Neural cell (in vitro differentiated cells): ENCODE measurements around the gene TIGD3. TPM values are rescaled to one million over a fixed set of nuclear protein-coding genes. Genes with fewer than 3 reads are reported as not detected.

ENCODE experiments used
- H2AFZ ChIP-seq: fragments of 200-600, 300-800 bp; sonication (generic), shearing (Covaris generic); 2 replicates; pipeline ENCODE4 v1.6.0; 2014; ENCODE audit warnings: low read depth, mild to moderate bottlenecking, antibody characterized with exemption, low read length, moderate library complexity
- H3F3A ChIP-seq: fragments of 200-600 bp; shearing (Covaris generic); 2 replicates; pipeline ENCODE4 v1.6.1; 2016; ENCODE audit warnings: mild to moderate bottlenecking, moderate library complexity, mixed read lengths, antibody characterized with exemption, low read length; ENCODE audit not compliant: insufficient read depth, poor library complexity, severe bottlenecking
- H3K27ac ChIP-seq: fragments of 200-600, 300-800 bp; sonication (generic), shearing (Covaris generic); 2 replicates; pipeline ENCODE4 v1.5.1; 2014; ENCODE audit warnings: mild to moderate bottlenecking, low read length, moderate library complexity
- H3K27me3 ChIP-seq: fragments of 300-800, 200-600 bp; sonication (generic), shearing (Covaris generic); 2 replicates; pipeline ENCODE4 v1.6.0; 2014; ENCODE audit warnings: mild to moderate bottlenecking, low read depth, low read length, moderate library complexity; ENCODE audit not compliant: insufficient read depth
- H3K36me3 ChIP-seq: fragments of 300-800, 200-600 bp; sonication (generic), shearing (Covaris generic); 2 replicates; pipeline ENCODE4 v1.5.1; 2014; ENCODE audit warnings: mild to moderate bottlenecking, antibody characterized with exemption, low read length, moderate library complexity; ENCODE audit not compliant: insufficient read depth
- H3K4me2 ChIP-seq: fragments of 300-800, 200-600 bp; sonication (generic), shearing (Covaris generic); 2 replicates; pipeline ENCODE4 v1.6.0; 2014; ENCODE audit warnings: mild to moderate bottlenecking, low read length
- H3K4me3 ChIP-seq: fragments of 300-800, 200-600 bp; sonication (generic), shearing (Covaris generic); 2 replicates; pipeline ENCODE4 v1.5.1; 2014; ENCODE audit warnings: mild to moderate bottlenecking, low read length, moderate library complexity
- H3K79me2 ChIP-seq: fragments of 200-600 bp; shearing (Covaris generic); replicated peaks from 2 replicates; pipeline ENCODE4 v1.6.0; 2014; ENCODE audit warnings: mild to moderate bottlenecking, low read length, moderate library complexity; ENCODE audit not compliant: insufficient read depth
- H3K9ac ChIP-seq: fragments of 300-800, 200-600 bp; sonication (generic), shearing (Covaris generic); 2 replicates; pipeline ENCODE4 v1.6.1; 2016; ENCODE audit warnings: mild to moderate bottlenecking, low read length, mixed read lengths
- H3K9me2 ChIP-seq: fragments of 200-600 bp; shearing (Covaris generic); 2 replicates; pipeline ENCODE4 v1.6.1; 2016; ENCODE audit warnings: mild to moderate bottlenecking, low read length, mixed read lengths; ENCODE audit not compliant: insufficient read depth
- H3K9me3 ChIP-seq: fragments of 200-600, 300-800 bp; sonication (generic), shearing (Covaris generic); 2 replicates; pipeline ENCODE4 v1.6.1; 2016; ENCODE audit warnings: mild to moderate bottlenecking, mixed run types, low read length, moderate library complexity, mixed read lengths
- H4K20me1 ChIP-seq: fragments of 200-600 bp; shearing (Covaris generic); 2 replicates; pipeline ENCODE4 v1.6.1; 2016; ENCODE audit warnings: mild to moderate bottlenecking, mixed run types; ENCODE audit not compliant: insufficient read depth
- EP300 ChIP-seq: fragments of 450-650 bp; conservative IDR thresholded peaks from 2 replicates; pipeline ENCODE4 v1.6.1; 2014; ENCODE audit warnings: antibody characterized with exemption, mild to moderate bottlenecking, moderate library complexity; ENCODE audit not compliant: poor library complexity, severe bottlenecking
- EZH2 ChIP-seq: fragments of 200-600, 300-800 bp; shearing (Covaris generic), sonication (generic); IDR thresholded peaks from 2 replicates; pipeline ENCODE4 v1.6.1; 2014; ENCODE audit warnings: antibody characterized with exemption, low read length, borderline replicate concordance, mild to moderate bottlenecking; ENCODE audit not compliant: insufficient read depth, poor library complexity, severe bottlenecking
- MXI1 ChIP-seq: fragments of 450-650 bp; conservative IDR thresholded peaks from 2 replicates; pipeline ENCODE4 v1.6.1; 2014; ENCODE audit warnings: antibody characterized with exemption, mild to moderate bottlenecking; ENCODE audit not compliant: poor library complexity, severe bottlenecking
- POLR2AphosphoS5 ChIP-seq: IDR thresholded peaks from 2 replicates; pipeline ENCODE4 v1.6.1; 2012
- RAD21 ChIP-seq: fragments of 450-650 bp; conservative IDR thresholded peaks from 2 replicates; pipeline ENCODE4 v1.6.1; 2014; ENCODE audit warnings: antibody characterized with exemption, mild to moderate bottlenecking, moderate library complexity
- SMC3 ChIP-seq: fragments of 450-650 bp; conservative IDR thresholded peaks from 2 replicates; pipeline ENCODE4 v1.6.1; 2014; ENCODE audit warnings: antibody characterized with exemption, mild to moderate bottlenecking, moderate library complexity; ENCODE audit not compliant: poor library complexity
- TAF1 ChIP-seq: IDR thresholded peaks from 2 replicates; pipeline ENCODE4 v1.6.1; 2012; ENCODE audit warnings: low read depth
- polyA plus RNA-seq: library from polyadenylated mRNA; depleted of rRNA; stranded (reverse); fragments of >200 nt; gene quantifications from 2 replicates; pipeline ENCODE4 v1.2.3, GENCODE V29; 2014
- TF ChIP-seq, protein P1 (sequence below): IDR thresholded peaks from 2 replicates; pipeline ENCODE4 v1.6.1; 2012; ENCODE audit warnings: borderline replicate concordance
- TF ChIP-seq, protein P2 (sequence below): fragments of 450-650 bp; IDR thresholded peaks from 2 replicates; pipeline ENCODE4 v1.5.1; 2014; ENCODE audit warnings: antibody characterized with exemption, mild to moderate bottlenecking, moderate library complexity; ENCODE audit not compliant: poor library complexity, severe bottlenecking

The TIGD3 gene
- polyA plus RNA-seq, 1 donor from 2014 or later: 16.1 TPM

DNA sequence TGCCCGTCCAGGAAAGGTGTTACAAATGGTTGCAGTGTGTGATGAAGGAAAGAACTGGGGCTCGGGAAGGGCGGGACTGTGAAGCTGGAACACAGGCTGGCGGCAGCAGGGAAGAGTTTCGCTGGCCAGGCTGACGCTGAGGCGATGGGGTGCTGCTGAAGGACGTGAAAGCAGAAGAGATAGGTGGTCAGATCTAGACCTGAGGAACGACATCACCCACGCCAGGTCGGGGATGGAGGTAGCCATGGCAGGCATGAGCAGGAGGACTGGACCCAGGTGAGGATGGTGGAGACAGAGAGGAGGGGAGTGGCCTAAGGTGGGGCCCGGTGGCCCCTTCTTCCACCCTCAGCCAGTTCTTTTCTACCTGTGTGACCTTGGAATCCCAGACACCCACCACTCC is 30.7 kb upstream of the TIGD3 start:
- no peaks in the 10 kb centered on the region for H3K36me3 ChIP-seq
- TF ChIP-seq EZH2 (no peak), SMC3 (no peak), POLR2AphosphoS5 (no peak), EP300 (no peak), TAF1 (no peak), MXI1 (no peak)
- TF ChIP-seq, protein P1, sequence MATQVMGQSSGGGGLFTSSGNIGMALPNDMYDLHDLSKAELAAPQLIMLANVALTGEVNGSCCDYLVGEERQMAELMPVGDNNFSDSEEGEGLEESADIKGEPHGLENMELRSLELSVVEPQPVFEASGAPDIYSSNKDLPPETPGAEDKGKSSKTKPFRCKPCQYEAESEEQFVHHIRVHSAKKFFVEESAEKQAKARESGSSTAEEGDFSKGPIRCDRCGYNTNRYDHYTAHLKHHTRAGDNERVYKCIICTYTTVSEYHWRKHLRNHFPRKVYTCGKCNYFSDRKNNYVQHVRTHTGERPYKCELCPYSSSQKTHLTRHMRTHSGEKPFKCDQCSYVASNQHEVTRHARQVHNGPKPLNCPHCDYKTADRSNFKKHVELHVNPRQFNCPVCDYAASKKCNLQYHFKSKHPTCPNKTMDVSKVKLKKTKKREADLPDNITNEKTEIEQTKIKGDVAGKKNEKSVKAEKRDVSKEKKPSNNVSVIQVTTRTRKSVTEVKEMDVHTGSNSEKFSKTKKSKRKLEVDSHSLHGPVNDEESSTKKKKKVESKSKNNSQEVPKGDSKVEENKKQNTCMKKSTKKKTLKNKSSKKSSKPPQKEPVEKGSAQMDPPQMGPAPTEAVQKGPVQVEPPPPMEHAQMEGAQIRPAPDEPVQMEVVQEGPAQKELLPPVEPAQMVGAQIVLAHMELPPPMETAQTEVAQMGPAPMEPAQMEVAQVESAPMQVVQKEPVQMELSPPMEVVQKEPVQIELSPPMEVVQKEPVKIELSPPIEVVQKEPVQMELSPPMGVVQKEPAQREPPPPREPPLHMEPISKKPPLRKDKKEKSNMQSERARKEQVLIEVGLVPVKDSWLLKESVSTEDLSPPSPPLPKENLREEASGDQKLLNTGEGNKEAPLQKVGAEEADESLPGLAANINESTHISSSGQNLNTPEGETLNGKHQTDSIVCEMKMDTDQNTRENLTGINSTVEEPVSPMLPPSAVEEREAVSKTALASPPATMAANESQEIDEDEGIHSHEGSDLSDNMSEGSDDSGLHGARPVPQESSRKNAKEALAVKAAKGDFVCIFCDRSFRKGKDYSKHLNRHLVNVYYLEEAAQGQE: no peak
- TF ChIP-seq, protein P2, sequence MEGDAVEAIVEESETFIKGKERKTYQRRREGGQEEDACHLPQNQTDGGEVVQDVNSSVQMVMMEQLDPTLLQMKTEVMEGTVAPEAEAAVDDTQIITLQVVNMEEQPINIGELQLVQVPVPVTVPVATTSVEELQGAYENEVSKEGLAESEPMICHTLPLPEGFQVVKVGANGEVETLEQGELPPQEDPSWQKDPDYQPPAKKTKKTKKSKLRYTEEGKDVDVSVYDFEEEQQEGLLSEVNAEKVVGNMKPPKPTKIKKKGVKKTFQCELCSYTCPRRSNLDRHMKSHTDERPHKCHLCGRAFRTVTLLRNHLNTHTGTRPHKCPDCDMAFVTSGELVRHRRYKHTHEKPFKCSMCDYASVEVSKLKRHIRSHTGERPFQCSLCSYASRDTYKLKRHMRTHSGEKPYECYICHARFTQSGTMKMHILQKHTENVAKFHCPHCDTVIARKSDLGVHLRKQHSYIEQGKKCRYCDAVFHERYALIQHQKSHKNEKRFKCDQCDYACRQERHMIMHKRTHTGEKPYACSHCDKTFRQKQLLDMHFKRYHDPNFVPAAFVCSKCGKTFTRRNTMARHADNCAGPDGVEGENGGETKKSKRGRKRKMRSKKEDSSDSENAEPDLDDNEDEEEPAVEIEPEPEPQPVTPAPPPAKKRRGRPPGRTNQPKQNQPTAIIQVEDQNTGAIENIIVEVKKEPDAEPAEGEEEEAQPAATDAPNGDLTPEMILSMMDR: no peak
- H3K27me3 ChIP-seq: no peaks in the 10 kb centered on the region
- no peak overlapping the region for H3K9ac ChIP-seq
- H3K4me3 ChIP-seq: no peak overlapping the region
- H3K9me2 ChIP-seq: no peaks in the 10 kb centered on the region
- no peak overlapping the region for H3K27ac ChIP-seq
- no peaks in the 10 kb centered on the region for H4K20me1 ChIP-seq
- H2AFZ ChIP-seq: no peak overlapping the region
- H3K4me2 ChIP-seq: no peak overlapping the region
- no peaks in the 10 kb centered on the region for H3F3A ChIP-seq
- H3K9me3 ChIP-seq: no peaks in the 10 kb centered on the region
- no peaks in the 10 kb centered on the region for H3K79me2 ChIP-seq

DNA sequence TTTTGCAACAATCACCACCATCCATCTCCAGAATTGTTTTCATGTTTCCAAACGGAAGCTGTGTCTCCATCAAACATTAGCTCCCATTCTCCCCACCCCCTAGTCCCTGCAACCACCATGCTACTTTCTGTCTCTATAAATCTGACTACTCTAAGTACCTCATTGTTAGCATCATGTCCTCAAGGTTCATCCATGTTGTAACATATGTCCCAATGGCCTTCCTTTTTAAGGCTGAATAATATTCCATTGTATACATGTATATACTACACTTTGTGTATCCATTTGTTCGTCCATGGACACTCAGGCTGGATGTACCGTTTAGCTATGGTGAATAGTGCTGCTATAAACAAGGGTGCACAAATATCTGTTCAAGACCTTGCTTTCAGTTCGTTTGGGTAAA is 29.1 kb upstream of the TIGD3 start:
- H3K9me3 ChIP-seq: no peaks in the 10 kb centered on the region
- no peak overlapping the region for H3K27ac ChIP-seq
- no peaks in the 10 kb centered on the region for H3K27me3 ChIP-seq
- H3F3A ChIP-seq: no peaks in the 10 kb centered on the region
- H3K36me3 ChIP-seq: no peaks in the 10 kb centered on the region
- no peak for TF ChIP-seq TAF1
- TF ChIP-seq POLR2AphosphoS5: no peak
- TF ChIP-seq, protein P2: no peak
- TF ChIP-seq EZH2: no peak
- TF ChIP-seq, protein P1: no peak
- no peak for TF ChIP-seq SMC3
- TF ChIP-seq RAD21: no peak
- no peak for TF ChIP-seq EP300
- no peak overlapping the region for H3K4me3 ChIP-seq
- no peaks in the 10 kb centered on the region for H4K20me1 ChIP-seq
- no peaks in the 10 kb centered on the region for H3K9me2 ChIP-seq
- no peak overlapping the region for H3K9ac ChIP-seq
- no peak overlapping the region for H3K4me2 ChIP-seq
- H2AFZ ChIP-seq: no peak overlapping the region
- H3K79me2 ChIP-seq: no peaks in the 10 kb centered on the region
